Activated CD8-positive, alpha-beta memory T cell treated with anti-CD3 and anti-CD28 coated beads, Interleukin-2, amount 50 U/mL, for 1 hour (primary cell): Measurements from ENCODE around the gene PHKA2.
"Not testable (repeated sequence)": the region's sequence is repeated elsewhere in the genome, so short reads cannot be mapped to it uniquely, and the experiment has no call there.

Experiments used
- DNase-seq: peaks from one replicate; pipeline ENCODE4 v3.0.0-alpha.2; 2020; ENCODE audit errors: extremely low read depth

Gene PHKA2

DNA sequence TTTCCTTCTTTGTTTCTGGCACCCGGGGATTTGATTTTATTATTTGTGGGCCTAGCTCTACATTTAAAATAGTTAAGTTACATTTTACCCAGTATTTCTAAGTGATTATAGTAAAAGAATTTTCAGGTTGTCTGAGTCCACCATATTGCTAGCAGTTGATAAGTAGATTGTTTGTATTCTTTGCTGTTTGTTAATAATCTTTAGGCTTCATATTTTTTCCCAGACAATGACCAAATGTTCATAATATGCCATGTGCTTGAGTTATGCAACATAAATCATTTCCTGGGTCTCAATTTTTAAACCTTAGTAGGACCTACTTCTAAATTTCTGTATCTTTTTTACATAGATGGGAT is 127.3 kb downstream of the PHKA2 start:
- no peak for DNase-seq

DNA sequence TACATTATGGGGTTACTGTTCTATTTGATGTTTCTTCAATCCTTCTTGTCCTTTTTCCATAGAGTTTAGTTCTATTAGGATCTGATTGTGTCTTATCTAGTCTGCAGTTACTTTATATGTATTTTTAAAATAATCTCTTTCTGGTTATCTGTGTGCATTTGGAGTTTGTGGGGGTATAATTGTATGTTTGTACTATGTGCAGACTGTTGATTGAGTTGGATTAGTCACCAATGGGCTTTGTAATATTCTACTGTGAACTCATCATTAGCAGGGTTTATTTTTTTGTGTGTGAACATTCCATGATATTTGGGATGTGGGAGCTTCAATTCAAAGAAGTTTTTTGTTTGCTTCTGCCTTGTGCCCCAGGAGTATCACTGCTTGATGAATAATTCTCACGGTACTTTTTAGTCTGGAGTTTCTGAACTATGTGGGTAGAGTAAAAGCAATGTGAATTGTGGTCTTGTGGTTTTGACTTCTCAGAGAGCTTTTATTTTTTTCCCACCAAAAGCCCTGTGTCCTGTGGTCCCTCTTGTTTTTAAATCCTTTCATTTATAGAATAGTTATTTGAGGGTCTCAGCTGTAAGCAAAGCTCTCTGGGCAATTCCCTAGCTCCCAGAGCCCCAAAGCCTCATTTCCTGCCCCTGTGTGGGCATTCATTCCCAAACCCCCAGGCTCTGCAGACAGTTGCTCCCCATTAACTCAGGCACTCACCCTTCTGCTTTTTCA is 127.8 kb downstream of the PHKA2 start:
- no peak for DNase-seq

- DNase-seq, result not testable (repeated sequence)
Observed at GRCh38 chrX:18847901-18848300, 136.0 kb downstream of the PHKA2 start.
